ENCODE data around the gene SLC29A1.

SLC29A1 gene

GRCh38 chr6:44271914-44272313, 48.5 kb downstream of the SLC29A1 start:
- Histone ChIP-seq H4K20me1 (ENCODE audit: insufficient read depth, low read length) (peaks cover 12% of the 10 kb centered on the region; the same call in 1 of the 2 replicates), H3K4me1 (ENCODE audit: insufficient read depth, low read length) (no peaks in the 10 kb centered on the region), H3K4me3 (ENCODE audit: low read depth in 1 of 2, low read length in 2 of 2) (no peak overlapping the region), H3K9me3 (ENCODE audit: insufficient read depth, low read length, severe bottlenecking) (no peaks in the 10 kb centered on the region), H3K4me2 (ENCODE audit: insufficient read depth, low read length) (no peak overlapping the region), H2AFZ (ENCODE audit: low read depth, low read length) (no peak overlapping the region), H3K27me3 (ENCODE audit: insufficient read depth, low read length, poor library complexity) (no peaks in the 10 kb centered on the region), H3K36me3 (ENCODE audit: insufficient read depth, low read length) (no peaks in the 10 kb centered on the region), H3K79me2 (ENCODE audit: insufficient read depth, low read length) (no peaks in the 10 kb centered on the region), H3K27ac (ENCODE audit: low read length) (no peak overlapping the region), H3K9ac (ENCODE audit: low read depth, low read length) (no peak overlapping the region)
- TF ChIP-seq EZH2 (IDR thresholded peaks at IDR 0.05; ENCODE audit: borderline replicate concordance, low read depth, low read length, severe bottlenecking) (no peak), CTCF (IDR thresholded peaks at IDR 0.05; ENCODE audit: borderline replicate concordance, extremely low read depth, low read length, poor library complexity, severe bottlenecking) (no peak)
- no peak for DNase-seq
- no peak for ATAC-seq (ENCODE audit: insufficient read depth, low read depth)

- no peaks in the 10 kb centered on the region for H3K9me3 ChIP-seq (ENCODE audit: insufficient read depth, low read length, severe bottlenecking)
- ATAC-seq (ENCODE audit: insufficient read depth, low read depth), result no peak
- H2AFZ ChIP-seq (ENCODE audit: low read depth, low read length), result no peak overlapping the region
- TF ChIP-seq EZH2 (IDR thresholded peaks at IDR 0.05; ENCODE audit: borderline replicate concordance, low read depth, low read length, severe bottlenecking), result no peak
- no peak for TF ChIP-seq CTCF (IDR thresholded peaks at IDR 0.05; ENCODE audit: borderline replicate concordance, extremely low read depth, low read length, poor library complexity, severe bottlenecking)
- H3K9ac ChIP-seq (ENCODE audit: low read depth, low read length), result no peak overlapping the region
- H3K4me3 ChIP-seq (ENCODE audit: low read depth in 1 of 2, low read length in 2 of 2), result no peak overlapping the region
- DNase-seq, result no peak
- H3K79me2 ChIP-seq (ENCODE audit: insufficient read depth, low read length), result no peaks in the 10 kb centered on the region
- no peak overlapping the region for H3K27ac ChIP-seq (ENCODE audit: low read length)
- no peaks in the 10 kb centered on the region for H3K27me3 ChIP-seq (ENCODE audit: insufficient read depth, low read length, poor library complexity)
- peaks cover 12% of the 10 kb centered on the region; the same call in 1 of the 2 replicates for H4K20me1 ChIP-seq (ENCODE audit: insufficient read depth, low read length)
- H3K4me1 ChIP-seq (ENCODE audit: insufficient read depth, low read length), result no peaks in the 10 kb centered on the region
- H3K4me2 ChIP-seq (ENCODE audit: insufficient read depth, low read length), result no peak overlapping the region
- H3K36me3 ChIP-seq (ENCODE audit: insufficient read depth, low read length), result no peaks in the 10 kb centered on the region
These were observed 49.1 kb downstream of the SLC29A1 start for GRCh38 chr6:44272529-44272928.

- TF ChIP-seq CTCF (IDR thresholded peaks at IDR 0.05; ENCODE audit: borderline replicate concordance, extremely low read depth, low read length, poor library complexity, severe bottlenecking), result no peak
- TF ChIP-seq EZH2 (IDR thresholded peaks at IDR 0.05; ENCODE audit: borderline replicate concordance, low read depth, low read length, severe bottlenecking), result no peak
- Histone ChIP-seq H4K20me1 (ENCODE audit: insufficient read depth, low read length) (peaks cover 15% of the 10 kb centered on the region; the same call in 1 of the 2 replicates), H3K27me3 (ENCODE audit: insufficient read depth, low read length, poor library complexity) (peaks cover 3% of the 10 kb centered on the region), H3K27ac (ENCODE audit: low read length) (no peak overlapping the region), H3K4me3 (ENCODE audit: low read depth in 1 of 2, low read length in 2 of 2) (no peak overlapping the region), H3K36me3 (ENCODE audit: insufficient read depth, low read length) (no peaks in the 10 kb centered on the region), H2AFZ (ENCODE audit: low read depth, low read length) (no peak overlapping the region), H3K4me2 (ENCODE audit: insufficient read depth, low read length) (no peak overlapping the region), H3K9ac (ENCODE audit: low read depth, low read length) (no peak overlapping the region), H3K4me1 (ENCODE audit: insufficient read depth, low read length) (no peaks in the 10 kb centered on the region), H3K79me2 (ENCODE audit: insufficient read depth, low read length) (no peaks in the 10 kb centered on the region), H3K9me3 (ENCODE audit: insufficient read depth, low read length, severe bottlenecking) (no peaks in the 10 kb centered on the region)
- ATAC-seq (ENCODE audit: insufficient read depth, low read depth) (no peak), DNase-seq (no peak)
These were observed 49.7 kb downstream of the SLC29A1 start for GRCh38 chr6:44272999-44273566.

Measured in DND-41 (cell line).